NCI-H446 (cell line): Measurements from ENCODE around the gene EXOC4.
"Not testable (repeated sequence)": the region's sequence is repeated elsewhere in the genome, so short reads cannot be mapped to it uniquely, and the experiment has no call there.

Experiments used
- DNase-seq, 2 experiments: peaks; one replicate each; lab custom pipeline; 2025; lab: John Stamatoyannopoulos, UW

The EXOC4 gene

GRCh38 chr7:133869556-133869955 lies 616.7 kb downstream of the EXOC4 start:
- DNase-seq = no peak

GRCh38 chr7:133871757-133872156 lies 618.9 kb downstream of the EXOC4 start:
- no peak for DNase-seq

GRCh38 chr7:133873187-133873586 lies 620.3 kb downstream of the EXOC4 start:
- no peak for DNase-seq

GRCh38 chr7:133873631-133874030 lies 620.8 kb downstream of the EXOC4 start:
- no peak for DNase-seq

- no peak for DNase-seq
Measured at GRCh38 chr7:133883591-133883990, 630.7 kb downstream of the EXOC4 start.

- DNase-seq = no peak
Measured at GRCh38 chr7:133885213-133885612, 632.3 kb downstream of the EXOC4 start.

- no peak for DNase-seq
Measured at GRCh38 chr7:133886086-133886485, 633.2 kb downstream of the EXOC4 start.

- DNase-seq = no peak
Measured at GRCh38 chr7:133886797-133887196, 633.9 kb downstream of the EXOC4 start.

GRCh38 chr7:133887459-133887858 lies 634.6 kb downstream of the EXOC4 start:
- DNase-seq = no peak

GRCh38 chr7:133888061-133888930 lies 635.4 kb downstream of the EXOC4 start:
- no peak for DNase-seq

- no peak for DNase-seq
Measured at GRCh38 chr7:133904776-133905175, 651.9 kb downstream of the EXOC4 start.

GRCh38 chr7:133906553-133906952 lies 653.7 kb downstream of the EXOC4 start:
- DNase-seq = not testable (repeated sequence)

- DNase-seq = no peak
Measured at GRCh38 chr7:133910761-133911160, 657.9 kb downstream of the EXOC4 start.

- DNase-seq = no peak
Measured at GRCh38 chr7:133911724-133912123, 658.8 kb downstream of the EXOC4 start.

- no peak for DNase-seq
Measured at GRCh38 chr7:133912916-133913697, 660.2 kb downstream of the EXOC4 start.

GRCh38 chr7:133916621-133917020 lies 663.7 kb downstream of the EXOC4 start:
- no peak for DNase-seq

GRCh38 chr7:133919810-133920209 lies 666.9 kb downstream of the EXOC4 start:
- DNase-seq = no peak

GRCh38 chr7:133921635-133922182 lies 668.8 kb downstream of the EXOC4 start:
- DNase-seq = no peak

- no peak for DNase-seq
Measured at GRCh38 chr7:133923974-133924373, 671.1 kb downstream of the EXOC4 start.

GRCh38 chr7:133931053-133931452 lies 678.2 kb downstream of the EXOC4 start:
- DNase-seq = no peak

- no peak for DNase-seq
Measured at GRCh38 chr7:133932591-133932990, 679.7 kb downstream of the EXOC4 start.

GRCh38 chr7:133934262-133934976 lies 681.5 kb downstream of the EXOC4 start:
- DNase-seq = no peak
